ENCODE data around the gene ROBO1. TPM values are rescaled to one million over a fixed set of nuclear protein-coding genes. Genes with fewer than 3 reads are reported as not detected.

ROBO1 gene
- total and polyA plus RNA-seq, 2 donors (not counting 3 experiments of a cell fraction or from before 2014, with no cell fraction given): 5.9 to 14.2 TPM

GRCh38 chr3:78906245-78906644, 861.6 kb downstream of the ROBO1 start:
- no peaks in the 10 kb centered on the region for H3K9me1 ChIP-seq (replicated peaks; ENCODE audit: control insufficient read depth, extremely low read depth, insufficient read depth, low read length)
- H3K4me1 ChIP-seq (ENCODE audit: control insufficient read depth, extremely low read depth, insufficient read depth, low read length): no peaks in the 10 kb centered on the region
- no peaks in the 10 kb centered on the region for H3K27me3 ChIP-seq (ENCODE audit: control insufficient read depth in 2 of 2, insufficient read depth in 2 of 2, low read length in 2 of 2)
- no peaks in the 10 kb centered on the region for H4K20me1 ChIP-seq (replicated peaks; ENCODE audit: control insufficient read depth, extremely low read depth, insufficient read depth, low read length)
- no peak for DNase-seq (ENCODE audit: low read depth, low spot score)
- TF ChIP-seq JUN (IDR thresholded peaks at IDR 0.05; ENCODE audit: borderline replicate concordance, insufficient read depth, insufficient read length, low read depth) (no peak), FOS (IDR thresholded peaks at IDR 0.05; ENCODE audit: borderline replicate concordance, insufficient read depth, low read length) (no peak), EZH2 (IDR thresholded peaks at IDR 0.05; ENCODE audit: borderline replicate concordance, low read depth, low read length, severe bottlenecking) (no peak), POLR2A (IDR thresholded peaks at IDR 0.05; ENCODE audit: low read depth, low read length) (no peak), GATA2 (IDR thresholded peaks at IDR 0.05; ENCODE audit: insufficient read depth, insufficient read length, low read depth, low read length) (no peak), MAX (IDR thresholded peaks at IDR 0.05; ENCODE audit: insufficient read depth, insufficient read length) (no peak), POLR2AphosphoS5 (IDR thresholded peaks at IDR 0.05; ENCODE audit: insufficient read depth, low read depth, low read length) (no peak), MYC (IDR thresholded peaks at IDR 0.05; ENCODE audit: low read depth, low read length) (no peak)
- TF ChIP-seq, protein P1, sequence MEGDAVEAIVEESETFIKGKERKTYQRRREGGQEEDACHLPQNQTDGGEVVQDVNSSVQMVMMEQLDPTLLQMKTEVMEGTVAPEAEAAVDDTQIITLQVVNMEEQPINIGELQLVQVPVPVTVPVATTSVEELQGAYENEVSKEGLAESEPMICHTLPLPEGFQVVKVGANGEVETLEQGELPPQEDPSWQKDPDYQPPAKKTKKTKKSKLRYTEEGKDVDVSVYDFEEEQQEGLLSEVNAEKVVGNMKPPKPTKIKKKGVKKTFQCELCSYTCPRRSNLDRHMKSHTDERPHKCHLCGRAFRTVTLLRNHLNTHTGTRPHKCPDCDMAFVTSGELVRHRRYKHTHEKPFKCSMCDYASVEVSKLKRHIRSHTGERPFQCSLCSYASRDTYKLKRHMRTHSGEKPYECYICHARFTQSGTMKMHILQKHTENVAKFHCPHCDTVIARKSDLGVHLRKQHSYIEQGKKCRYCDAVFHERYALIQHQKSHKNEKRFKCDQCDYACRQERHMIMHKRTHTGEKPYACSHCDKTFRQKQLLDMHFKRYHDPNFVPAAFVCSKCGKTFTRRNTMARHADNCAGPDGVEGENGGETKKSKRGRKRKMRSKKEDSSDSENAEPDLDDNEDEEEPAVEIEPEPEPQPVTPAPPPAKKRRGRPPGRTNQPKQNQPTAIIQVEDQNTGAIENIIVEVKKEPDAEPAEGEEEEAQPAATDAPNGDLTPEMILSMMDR (IDR thresholded peaks at IDR 0.05; ENCODE audit: extremely low read depth in 1 of 2, insufficient read depth in 1 of 2, low read depth in 1 of 2, low read length in 2 of 2): no peak
- H3K9ac ChIP-seq (replicated peaks; ENCODE audit: extremely low read depth, insufficient read depth, low read length): no peak overlapping the region
- H2AFZ ChIP-seq (ENCODE audit: low read depth, low read length): no peak overlapping the region
- no peak overlapping the region for H3K4me3 ChIP-seq (replicated peaks in 1 of 3; ENCODE audit: insufficient read depth in 1 of 3, low read depth in 1 of 3, low read length in 3 of 3)
- no peak for FAIRE-seq
- BruUV-seq (replicated peaks): no TSS peak
- H3K79me2 ChIP-seq (ENCODE audit: control insufficient read depth, insufficient read depth, low read length): no peaks in the 10 kb centered on the region
- no peak overlapping the region for H3K4me2 ChIP-seq (ENCODE audit: insufficient read depth, low read length)
- ChIA-PET CTCF (no interaction called here), POLR2A (no interaction called here)
- dilution Hi-C loops (cut with MboI; ENCODE audit: extremely low pct_ligation_motif_present, low sequenced_read_pairs): no loop called here
- intact Hi-C loops (cut with micrococcal nuclease): no loop called here
- no peak overlapping the region for H3K27ac ChIP-seq (ENCODE audit: insufficient read depth, low read depth, low read length)
- H3K36me3 ChIP-seq (ENCODE audit: control insufficient read depth in 2 of 2, extremely low read depth in 1 of 2, insufficient read depth in 2 of 2, low read length in 2 of 2): no peaks in the 10 kb centered on the region
- no peaks in the 10 kb centered on the region for H3K9me3 ChIP-seq (replicated peaks; ENCODE audit: control insufficient read depth, insufficient read depth, low read length)

Data from endothelial cell of umbilical vein (primary cell).